HG02884 (cell line): ENCODE results near the gene LCLAT1.

ENCODE experiments used
- ATAC-seq: cut with Tn5 transposase; IDR thresholded peaks from one replicate; pipeline ENCODE4 v1.9.1; 2021; ENCODE audit warnings: mild to moderate bottlenecking, moderate library complexity; ENCODE audit not compliant: unreplicated experiment

The LCLAT1 gene

DNA sequence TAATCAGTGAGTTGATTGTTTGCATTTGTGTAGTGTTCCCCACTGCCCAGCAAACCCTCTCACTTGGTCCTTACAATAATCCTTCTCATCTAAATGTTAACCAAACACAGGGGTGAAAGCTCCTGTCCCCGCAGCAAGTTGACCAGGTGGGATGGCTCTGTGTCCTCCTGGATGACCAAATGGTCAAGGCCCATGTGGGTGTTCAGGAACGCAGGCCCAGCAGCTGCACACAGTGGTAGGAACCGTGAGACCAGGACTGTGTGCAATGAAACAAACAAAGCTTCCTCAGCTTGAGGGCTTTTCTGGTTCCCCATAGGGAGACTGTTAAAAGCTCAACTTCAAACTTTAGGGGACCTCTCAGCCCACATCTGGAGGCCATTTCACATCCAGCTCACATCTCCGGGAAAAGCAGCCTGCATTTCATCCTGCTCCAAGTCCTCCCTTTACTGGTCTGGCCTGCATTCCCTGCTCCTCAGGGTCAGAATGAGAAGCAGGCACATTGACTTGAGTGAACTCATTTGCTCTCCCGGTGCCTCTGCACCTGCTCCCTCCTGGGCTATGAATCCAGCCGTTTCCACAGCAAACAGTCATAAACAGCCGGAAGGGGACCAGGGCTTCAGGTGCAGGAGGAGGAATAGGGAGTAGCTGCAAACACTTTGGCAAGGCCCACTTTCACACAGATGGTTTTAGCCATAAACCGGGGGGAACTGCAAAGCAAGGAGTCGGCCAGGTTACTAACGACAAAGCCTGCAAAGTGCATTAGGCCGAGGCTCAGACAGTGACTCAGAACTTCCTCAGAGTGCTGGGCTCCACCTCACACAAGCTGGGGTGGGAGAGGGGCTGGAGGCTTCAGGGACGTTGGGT, 215.5 kb downstream of the LCLAT1 start:
- ATAC-seq: no peak

DNA sequence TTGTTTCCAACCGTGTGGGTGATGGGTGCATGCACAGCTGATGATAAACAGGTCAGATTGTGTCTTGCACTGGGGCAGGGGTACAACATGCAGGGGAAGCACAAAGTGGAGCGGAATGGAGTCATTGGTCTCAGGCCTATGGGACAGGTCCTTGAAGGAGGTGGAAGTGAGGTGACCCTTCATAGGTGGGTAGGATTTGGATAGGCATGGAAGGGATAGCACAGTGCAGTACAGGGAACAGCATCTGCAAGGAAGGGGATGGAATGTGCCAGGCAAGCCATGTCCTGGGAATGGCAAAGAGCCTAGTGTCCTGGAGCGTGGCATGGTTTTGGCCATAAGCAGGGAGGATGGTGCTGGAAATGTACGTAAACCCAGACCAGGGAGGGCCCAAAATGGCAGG, 216.3 kb downstream of the LCLAT1 start:
- no peak for ATAC-seq

DNA sequence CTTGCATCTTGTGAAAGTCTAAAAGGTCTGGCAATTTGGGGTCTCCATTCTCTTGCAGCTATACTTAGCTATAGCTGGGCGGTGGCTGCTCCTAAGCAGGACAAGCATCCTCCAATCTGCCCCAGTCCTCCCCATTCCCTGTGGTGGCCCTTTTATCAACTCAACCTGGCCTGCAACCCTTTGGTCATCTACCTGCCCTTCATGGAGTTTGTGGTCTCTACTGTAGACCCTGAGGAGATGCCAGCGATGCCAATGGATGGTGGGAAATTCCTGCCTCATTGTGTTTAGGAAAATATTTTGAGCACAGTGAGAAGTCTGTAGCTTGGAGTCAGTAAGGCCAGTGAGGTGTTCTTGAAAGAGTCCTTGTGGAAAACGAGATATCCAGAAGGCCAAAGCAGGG, 216.8 kb downstream of the LCLAT1 start:
- no peak for ATAC-seq

DNA sequence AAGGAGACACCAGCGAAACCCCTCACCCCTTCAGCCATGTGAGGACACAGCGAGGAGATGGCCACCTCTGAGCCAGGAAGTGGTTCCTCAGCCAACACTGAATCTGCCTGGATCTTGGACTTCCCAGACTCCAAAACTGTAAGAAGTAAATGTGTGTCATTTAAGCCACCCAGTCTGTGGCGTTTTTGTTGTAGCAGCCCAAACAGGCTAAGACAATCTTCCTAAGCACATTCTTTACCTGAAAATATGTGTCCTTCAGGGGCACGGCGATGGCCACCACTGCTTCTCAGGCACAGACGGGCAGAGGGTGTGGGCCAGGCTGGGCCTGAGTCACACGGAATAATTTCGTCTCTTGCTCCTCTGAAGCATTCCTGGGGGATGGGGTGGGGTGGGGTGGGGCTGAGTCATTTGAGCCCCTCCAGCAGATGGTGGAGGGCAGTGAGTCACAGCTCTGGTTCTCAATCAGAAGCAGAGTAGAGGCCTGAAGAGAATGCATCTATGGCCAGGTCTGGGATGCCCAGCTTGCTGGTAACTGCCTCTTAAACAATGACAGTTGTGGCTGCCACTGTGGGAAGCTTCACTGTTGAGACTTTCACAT, 217.8 kb downstream of the LCLAT1 start:
- ATAC-seq: no peak

DNA sequence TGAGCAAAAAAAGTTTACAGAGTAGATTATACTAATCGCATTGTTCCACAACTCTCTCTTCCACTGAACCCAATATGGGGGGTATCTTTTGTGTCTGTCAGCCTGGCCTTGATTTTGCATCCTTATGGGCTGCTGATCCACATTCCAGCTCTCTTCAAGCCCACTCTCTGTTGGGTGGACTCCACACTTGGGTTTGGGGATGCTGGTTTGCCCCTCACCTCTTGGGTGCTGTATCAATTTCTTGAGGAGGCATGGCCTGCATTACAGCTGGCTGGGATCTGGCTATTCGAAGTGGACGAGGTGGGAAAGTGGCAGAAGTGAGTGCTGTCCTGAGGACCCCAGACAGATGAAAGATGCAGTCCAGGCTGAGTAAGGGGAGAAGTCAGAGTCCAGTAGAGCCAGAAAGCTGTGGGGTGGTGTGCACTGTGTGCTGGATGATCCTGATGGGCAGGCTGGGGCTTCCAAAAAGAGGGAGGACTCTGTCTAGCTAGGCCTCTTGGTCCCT, 218.8 kb downstream of the LCLAT1 start:
- no peak for ATAC-seq

DNA sequence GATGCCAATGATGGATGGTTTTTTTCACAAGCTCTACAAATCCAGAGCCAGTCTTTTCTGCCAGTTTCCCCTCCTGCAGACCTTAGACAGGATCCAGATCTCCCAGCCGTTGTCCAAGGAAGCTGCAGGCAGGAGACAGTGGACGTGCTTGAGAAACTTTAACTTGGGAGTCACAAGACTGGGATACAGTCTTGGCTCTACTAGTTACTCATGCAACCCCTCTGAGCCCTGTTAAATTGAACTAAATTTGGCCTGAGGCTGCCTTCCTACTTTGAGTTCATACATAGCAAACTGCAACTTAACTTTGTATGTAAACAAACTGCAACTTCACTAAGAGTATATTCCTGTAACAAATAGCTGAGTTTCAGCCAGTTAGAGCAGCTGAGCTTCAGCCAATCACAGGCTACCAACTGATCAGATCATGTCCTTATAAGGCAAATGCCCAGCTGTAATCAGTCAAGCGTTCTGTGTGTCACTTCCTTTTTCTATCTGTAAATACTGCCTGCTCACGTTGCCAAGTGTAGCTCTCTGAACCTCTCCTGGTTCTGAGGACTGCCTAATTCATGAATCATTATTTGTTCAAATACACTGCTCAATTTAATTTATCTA, 219.3 kb downstream of the LCLAT1 start:
- no peak for ATAC-seq

GRCh38 chr2:30670453-30670852, 223.4 kb downstream of the LCLAT1 start:
- ATAC-seq: no peak

GRCh38 chr2:30673127-30673526, 226.1 kb downstream of the LCLAT1 start:
- no peak for ATAC-seq

- ATAC-seq: no peak
Measured at GRCh38 chr2:30675758-30676157, 228.7 kb downstream of the LCLAT1 start.

GRCh38 chr2:30677231-30677630, 230.2 kb downstream of the LCLAT1 start:
- ATAC-seq: no peak

DNA sequence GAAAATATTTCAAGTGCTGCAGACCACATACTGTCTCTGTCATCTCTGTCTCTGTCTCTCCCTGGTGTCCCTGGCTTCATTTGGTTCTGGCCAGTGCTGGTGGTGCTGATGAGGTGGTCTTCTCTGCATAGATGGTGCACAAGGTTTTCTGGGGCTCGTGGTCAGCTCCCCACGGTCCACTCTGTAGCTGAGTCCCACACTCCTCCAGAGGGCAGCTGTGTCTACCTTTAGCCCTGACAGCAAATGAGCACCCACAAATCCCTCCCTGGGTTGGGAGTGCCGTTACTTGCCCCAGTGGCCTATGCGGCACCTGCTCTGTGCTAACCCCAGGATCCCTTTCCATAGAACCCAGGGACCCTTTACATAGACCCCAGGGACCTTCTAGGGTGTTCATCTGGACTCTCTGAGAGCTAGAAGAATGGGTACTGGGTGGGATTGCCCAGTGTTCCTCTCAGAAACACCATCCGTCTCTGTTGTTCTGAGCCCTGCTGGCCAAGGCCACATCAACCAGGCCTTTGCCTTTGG, 230.9 kb downstream of the LCLAT1 start:
- no peak for ATAC-seq

DNA sequence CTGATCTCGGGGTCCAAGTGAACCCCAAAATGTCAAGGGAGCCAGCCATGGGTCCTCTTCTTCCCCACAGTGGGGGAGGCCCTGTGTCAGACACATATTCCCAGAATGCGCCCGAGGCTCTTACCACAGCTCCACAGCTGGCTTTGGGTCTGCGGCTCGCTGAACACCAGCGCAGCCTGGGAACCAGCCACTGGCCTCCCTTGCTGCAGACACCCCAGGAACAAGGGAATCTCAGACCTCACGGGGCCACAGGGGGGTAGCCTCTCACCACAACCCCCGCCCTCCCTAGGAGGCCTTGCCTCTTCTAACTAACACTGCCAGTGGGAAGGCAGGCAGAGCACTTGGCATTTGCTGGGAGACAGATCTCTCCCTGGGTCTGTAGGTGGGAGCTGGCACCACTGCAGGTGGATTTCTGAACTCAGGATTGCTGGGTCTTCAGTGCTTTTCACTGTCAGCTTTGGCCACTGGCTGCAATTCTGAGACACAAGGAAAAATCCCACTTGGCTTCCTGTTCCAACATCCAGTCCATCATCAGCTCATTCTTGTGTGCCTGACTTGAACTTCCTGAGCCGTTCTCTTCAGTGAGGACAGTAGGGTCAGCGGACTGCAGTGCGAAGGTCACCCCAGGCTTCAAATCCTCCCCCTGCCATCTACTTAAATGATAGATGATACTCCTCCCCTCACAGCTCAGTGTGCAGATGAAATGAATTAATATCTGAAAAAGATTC, 231.5 kb downstream of the LCLAT1 start:
- ATAC-seq: no peak

DNA sequence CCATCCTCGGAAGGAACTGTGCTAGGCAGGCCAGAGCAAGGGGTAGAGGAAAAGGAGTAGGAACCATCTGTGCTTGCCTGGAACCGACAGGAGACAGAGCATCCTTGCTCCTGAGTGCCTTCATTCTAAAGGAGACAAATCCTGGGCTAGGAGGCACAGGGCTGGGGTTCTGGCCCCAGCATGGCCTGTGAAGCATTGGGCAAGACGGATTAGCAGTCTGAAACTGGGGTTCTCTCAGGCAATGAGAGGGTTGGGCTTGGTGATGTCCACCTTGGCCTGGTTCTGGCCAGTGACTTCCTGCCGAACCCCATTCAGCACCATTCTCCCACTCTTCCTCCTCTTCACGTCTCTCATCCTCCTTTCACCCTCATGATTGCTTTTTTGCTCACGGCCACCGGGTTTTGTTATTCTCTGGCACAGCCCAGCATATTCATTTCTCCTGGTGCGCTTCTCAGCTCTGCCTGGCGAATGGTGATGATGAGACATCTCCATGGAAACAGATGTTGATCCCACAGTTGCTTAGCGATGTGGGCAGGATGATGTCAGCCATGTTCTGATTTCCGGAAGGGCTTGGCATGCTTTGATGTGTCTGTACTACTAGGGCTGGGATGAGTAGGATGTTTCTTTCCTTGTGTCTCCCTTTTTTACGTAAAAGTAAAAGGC, 232.5 kb downstream of the LCLAT1 start:
- no peak for ATAC-seq

GRCh38 chr2:30680121-30680520, 233.1 kb downstream of the LCLAT1 start:
- ATAC-seq: no peak

GRCh38 chr2:30681022-30681421, 234.0 kb downstream of the LCLAT1 start:
- no peak for ATAC-seq

DNA sequence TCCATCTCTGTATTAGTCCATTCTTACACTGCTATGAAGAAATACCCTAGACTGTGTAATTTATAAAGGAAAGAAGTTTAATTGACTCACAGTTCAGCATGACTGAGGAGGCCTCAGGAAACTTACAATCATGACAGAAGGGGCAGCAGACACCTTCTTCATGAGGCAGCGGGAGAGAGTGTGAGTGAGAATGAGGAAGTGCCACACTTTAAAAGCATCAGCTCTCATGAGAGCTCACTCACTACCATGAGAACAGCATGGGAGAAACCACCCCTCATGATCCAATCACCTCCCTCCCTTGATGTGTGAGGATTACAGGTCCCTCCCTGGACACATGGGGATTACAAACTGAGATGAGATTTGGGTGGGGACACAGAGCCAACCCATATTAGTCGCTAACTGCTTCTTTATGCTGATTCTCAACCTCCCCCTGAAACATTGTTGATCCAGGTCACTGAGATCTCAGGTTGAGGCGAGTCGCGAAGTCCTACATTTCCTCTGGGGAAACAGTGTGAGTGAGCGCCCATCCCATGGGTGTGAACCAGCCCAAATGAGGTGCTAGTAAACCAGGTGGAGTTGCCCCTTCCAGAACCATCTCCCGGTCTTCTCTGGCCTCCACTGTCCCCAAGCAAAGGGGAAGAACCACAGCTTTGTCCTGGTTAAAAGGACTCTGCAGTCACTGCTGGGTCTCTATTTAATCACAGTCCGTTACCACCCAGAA, 236.3 kb downstream of the LCLAT1 start:
- no peak for ATAC-seq

DNA sequence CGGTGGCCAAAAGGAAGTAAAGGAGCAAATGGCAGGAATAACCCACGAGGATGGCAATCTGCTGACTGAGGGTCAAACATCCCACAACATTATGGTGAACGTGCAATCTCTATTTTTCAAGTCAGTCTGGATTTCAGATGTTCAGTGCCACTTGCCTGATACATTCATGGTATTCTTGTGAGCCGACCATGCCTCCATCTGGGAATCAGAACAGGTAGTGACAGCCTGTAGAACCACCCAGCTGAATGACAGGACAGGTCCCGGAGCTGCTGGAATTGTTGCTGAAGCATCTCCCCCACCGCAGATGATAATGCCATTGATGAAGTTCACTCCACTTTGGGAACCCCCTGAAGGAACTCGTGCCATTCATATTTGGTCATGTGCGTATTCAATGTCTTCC, 237.0 kb downstream of the LCLAT1 start:
- ATAC-seq: no peak

- ATAC-seq: no peak
Measured at GRCh38 chr2:30684516-30684915, 237.5 kb downstream of the LCLAT1 start.

GRCh38 chr2:30684996-30685395, 237.9 kb downstream of the LCLAT1 start:
- ATAC-seq: no peak

DNA sequence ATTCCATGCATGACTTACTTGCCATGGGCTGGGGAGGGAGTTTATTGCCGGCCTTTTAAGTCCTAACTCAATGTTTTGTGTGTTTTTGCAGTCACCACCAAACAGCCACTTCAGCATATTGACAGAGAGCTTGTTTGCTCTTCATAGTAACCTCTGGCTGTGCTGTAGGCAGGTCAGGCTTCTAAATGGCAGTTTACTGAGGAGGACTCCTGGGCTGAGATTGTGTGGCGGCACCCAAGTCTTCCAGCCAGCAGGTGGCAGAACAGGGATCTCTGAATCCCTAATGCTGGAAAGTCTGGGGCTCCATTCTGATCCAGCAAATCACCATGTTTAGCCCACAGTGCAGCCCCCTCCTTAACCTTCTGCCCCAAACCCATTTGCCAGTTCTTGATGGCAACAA, 239.0 kb downstream of the LCLAT1 start:
- no peak for ATAC-seq
